ENCODE results near the gene SERPINA4.
"Not testable (repeated sequence)": the region's sequence is repeated elsewhere in the genome, so short reads cannot be mapped to it uniquely, and the experiment has no call there.

SERPINA4 gene

GRCh38 chr14:94592457-94592856, 31.2 kb downstream of the SERPINA4 start:
- DNase-seq (ENCODE audit: low read depth in 3 of 3) = no peak

DNA sequence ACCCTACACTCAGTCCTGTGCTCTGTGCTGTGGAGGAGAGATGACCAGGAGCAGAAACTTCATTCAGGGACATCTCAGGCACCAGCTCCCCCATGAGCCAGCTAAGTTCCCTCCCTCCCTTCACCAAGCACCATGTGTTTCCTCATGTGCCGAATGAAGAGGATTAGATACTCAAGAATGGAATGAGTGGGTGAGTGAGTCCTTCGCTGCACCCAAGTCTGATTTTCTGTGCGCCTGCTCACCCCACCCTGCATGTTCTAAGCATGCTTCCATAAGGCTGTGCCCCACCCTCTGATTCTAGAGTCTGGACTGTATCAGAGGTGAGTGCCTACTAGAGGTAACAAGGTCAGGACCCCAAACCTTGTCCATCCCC, 32.1 kb downstream of the SERPINA4 start:
- DNase-seq (ENCODE audit: low read depth in 3 of 3) = no peak

DNA sequence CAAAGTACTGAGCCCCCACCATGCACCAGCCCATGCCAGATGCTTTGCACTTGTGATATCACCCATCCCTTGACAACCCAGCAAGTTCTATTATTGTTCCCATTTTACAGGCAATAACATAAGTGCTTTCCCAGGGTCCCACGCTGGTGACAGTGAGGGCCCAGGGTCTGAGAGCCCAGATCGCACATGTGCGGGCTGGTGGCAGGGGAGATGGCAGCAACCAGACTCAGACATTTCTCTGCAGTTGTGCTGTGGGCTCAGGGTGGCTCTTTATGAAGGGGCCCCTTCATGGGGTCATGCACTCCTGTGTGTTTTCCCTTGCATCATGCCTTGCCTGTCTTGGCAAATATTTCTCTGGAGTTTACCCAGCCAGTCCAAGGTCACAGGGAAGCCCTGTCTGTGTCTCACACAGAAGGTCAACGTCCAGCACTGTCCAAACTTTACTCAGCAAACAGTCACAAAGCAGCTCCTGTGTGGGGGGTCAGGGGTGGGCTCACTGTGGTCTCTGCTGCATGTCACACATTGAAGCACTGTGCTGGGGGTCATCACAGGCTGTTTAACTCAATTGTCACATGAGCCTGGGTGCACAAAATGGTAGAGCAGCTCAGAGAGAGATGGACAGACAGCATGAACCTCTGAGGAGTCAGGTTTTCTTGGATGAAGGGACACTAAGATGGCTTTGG, 32.6 kb downstream of the SERPINA4 start:
- no peak for DNase-seq (ENCODE audit: low read depth in 3 of 3)

DNA sequence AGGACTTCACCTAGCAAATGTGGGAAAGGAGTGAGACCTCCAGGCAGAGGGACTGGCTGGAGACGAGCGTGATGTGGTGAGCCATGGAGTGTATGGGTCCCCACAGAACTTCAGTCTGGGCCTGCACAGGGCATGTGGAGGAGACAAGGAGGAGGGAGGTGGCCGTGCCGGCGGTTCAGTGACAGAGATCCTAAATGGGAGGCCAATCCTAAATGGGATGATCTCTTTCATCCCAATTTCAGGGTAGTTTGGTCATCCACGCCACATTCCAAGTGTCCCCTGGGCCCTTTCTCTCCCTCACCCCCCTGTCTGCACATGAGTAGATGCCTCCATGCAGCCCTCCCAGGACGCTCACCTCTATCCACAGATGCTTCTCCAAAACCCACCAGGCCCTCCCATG, 33.2 kb downstream of the SERPINA4 start:
- no peak for DNase-seq (ENCODE audit: low read depth in 3 of 3)

- no peak for DNase-seq (ENCODE audit: low read depth in 3 of 3)
Measured at GRCh38 chr14:94595912-94596311, 34.7 kb downstream of the SERPINA4 start.

DNA sequence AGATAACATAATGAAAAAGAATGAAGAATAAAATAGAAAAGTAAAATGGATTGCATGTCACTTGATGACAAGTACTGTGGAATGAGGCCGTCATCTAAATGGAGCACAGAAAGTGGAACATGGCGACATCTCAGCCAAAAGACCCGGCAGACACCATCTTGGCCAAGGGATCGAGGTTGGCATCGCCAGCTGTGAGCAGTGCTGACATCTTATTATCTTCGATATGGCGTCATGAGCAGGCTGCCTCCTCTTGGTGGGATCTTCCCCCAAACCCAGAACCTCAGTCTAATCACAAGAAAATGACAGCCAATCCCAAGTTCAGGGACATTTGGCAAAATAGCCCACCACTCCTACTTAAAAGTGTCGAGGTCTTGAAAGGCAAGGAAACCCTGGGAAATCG, 35.1 kb downstream of the SERPINA4 start:
- no peak for DNase-seq (ENCODE audit: low read depth in 3 of 3)

- no peak for DNase-seq (ENCODE audit: low read depth in 3 of 3)
Measured at GRCh38 chr14:94597788-94598187, 36.5 kb downstream of the SERPINA4 start.

- no peak for DNase-seq (ENCODE audit: low read depth in 3 of 3)
Measured at GRCh38 chr14:94598506-94598815, 37.2 kb downstream of the SERPINA4 start.

DNA sequence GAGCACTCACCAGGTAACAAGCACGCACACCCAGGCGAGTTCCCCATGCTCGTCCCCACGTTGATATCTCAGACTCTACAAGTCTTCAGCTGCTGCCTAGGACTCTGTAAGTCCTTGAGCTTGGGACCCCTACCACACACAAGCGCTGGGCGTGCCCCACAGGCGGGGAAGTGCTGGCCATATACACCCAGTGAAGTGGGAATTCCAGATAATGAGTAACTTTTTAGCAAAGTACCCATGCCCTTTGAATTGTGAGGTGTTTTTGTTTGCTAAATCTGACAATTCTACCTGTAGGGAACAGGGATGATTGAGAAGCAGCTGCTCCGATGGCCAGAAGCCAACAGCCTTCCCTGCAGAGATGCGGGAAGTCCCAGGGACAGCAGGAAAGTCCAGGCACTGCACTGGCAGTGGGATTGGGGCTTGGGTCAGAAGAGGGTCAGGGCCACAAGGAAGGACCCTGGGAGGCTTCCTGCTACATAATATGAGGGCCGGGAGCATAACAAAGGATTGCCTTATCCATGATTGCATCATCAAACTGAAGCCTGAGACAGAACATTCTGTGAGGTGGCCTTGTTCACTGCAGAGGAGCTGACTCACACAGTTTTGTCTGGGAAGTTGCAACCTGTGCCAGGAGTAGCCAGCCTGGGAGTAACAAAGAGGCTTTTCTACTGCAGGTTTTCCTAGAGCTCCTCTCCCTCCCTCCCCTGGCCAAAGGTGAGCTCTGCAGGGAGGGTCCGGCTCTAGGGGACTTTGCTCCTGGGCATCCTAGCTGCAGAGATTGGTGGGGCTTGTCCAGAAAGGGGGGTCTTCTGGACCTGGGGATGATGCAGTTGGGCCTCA, 37.8 kb downstream of the SERPINA4 start:
- DNase-seq (ENCODE audit: low read depth in 3 of 3) = no peak

DNA sequence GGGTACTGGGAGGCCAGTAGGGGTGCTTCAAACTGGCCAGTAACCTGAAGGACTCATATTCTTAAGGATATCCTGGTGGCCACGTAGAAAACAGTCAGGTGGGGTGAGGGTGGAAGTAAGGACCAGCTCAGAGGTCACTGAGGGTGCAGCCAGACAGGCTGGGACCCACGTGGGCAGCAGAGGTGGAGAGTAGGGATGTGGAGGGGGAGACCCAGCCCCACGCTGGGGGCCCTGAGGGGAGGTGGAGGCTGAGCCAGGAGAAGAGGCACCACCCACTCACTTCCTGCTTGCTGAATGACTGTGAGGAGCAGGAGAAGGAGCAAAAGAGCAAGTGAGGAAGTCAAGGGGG, 38.4 kb downstream of the SERPINA4 start:
- DNase-seq (ENCODE audit: low read depth in 3 of 3) = no peak

DNA sequence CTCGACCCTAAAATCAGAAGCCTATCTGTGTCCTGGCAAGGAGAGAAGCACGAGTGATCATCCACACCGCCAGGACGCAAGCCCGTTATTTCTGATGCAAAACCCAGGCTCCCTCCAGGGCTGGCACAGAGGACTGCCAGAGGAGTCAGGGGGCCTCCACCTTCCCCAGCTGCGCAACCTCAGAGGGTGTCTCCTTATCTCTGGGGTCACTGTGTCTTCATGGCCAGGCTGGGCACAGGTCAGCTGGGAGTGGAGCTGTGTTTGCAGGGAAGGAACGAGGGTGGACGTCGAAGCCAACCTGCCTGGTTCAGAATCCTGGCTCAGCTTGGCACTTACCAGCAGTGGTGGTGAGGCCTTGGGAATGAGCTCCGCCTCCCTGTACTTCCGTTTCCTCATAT, 38.9 kb downstream of the SERPINA4 start:
- no peak for DNase-seq (ENCODE audit: low read depth in 3 of 3)

DNA sequence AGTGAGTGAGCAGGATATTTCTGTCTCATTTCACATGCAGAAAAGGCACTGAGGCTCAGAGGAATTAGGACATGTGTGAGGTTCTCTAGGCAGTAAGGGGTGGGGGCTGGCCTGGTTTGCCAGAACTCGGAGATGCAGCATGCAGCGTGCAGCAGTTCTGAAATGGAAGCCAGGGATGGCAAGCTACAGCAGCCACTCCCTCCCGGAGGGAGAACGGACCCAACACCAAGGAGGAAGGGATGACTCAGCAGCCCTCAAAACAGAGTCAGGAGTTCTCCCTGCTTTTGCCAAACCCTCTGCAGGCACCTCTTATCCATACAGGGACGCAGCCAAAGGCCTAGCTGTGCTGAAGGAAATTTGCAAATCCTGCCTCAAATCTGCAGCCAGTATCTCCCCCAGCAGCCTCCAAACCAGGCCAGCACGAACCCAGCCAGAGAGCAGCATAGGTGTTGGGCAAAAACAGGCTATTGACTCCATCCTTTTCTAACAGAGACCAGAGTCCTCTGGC, 40.7 kb downstream of the SERPINA4 start:
- no peak for DNase-seq (ENCODE audit: low read depth in 3 of 3)

DNA sequence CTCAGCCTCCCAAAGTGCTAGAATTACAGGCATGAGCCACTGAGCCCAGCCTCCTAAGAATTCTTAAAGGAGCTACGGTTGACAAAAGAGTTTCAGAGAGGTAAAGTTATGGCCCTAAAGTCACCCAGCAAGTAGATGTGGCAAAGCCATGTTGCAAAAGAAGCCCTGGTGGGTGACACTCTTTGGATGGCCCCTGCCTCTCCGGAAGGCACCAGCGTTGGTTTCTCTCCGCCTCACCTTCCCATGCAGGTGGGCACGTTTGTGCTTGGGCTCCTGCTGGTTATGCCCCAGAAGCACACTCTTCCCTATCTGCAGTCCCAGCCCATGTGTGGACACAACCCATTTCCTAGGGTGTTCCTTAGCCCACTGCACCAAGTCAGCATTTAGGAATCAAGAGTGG, 41.5 kb downstream of the SERPINA4 start:
- no peak for DNase-seq (ENCODE audit: low read depth in 3 of 3)

DNA sequence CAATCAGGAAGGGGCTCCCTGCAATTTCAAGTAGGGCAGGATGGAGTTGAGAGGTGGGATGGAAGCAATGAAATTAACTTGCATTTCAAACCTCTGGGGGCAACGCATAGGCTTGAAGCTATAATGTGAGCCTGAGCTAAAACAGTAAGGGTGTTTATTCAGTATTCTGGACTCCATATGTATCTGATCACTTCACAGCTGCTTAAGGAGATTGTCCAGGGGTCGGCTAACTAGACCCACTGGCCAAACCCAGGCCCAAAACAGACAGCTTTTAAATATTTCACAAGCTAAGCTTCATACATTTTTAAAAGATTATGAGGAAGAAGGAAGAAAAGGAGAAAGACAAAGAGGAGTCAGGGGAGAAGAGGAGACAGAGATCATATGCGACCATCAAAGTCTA, 44.1 kb downstream of the SERPINA4 start:
- no peak for DNase-seq (ENCODE audit: low read depth in 3 of 3)

DNA sequence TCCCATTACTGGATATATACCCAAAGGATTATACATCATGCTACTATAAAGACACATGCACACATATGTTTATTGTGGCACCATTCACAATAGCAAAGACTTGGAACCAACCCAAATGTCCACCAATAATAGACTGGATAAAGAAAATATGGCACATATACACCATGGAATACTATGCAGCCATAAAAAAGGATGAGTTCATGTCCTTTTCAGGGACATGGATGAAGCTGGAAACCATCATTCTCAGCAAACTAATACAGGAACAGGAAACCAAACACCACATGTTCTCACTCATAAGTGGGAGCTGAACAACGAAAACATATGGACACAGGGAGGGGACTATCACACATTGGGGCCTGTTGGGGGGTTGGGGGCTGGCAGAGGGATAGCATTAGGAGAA, 47.7 kb downstream of the SERPINA4 start:
- DNase-seq (ENCODE audit: low read depth in 3 of 3) = not testable (repeated sequence)

- DNase-seq (ENCODE audit: low read depth in 3 of 3) = no peak
Measured at GRCh38 chr14:94611179-94611578, 49.9 kb downstream of the SERPINA4 start.

GRCh38 chr14:94612174-94612573, 50.9 kb downstream of the SERPINA4 start, which contains the start of gene SERPINA3:
Gene SERPINA3 (plus strand): TSS chr14:94612391. CDS start chr14:94614442, 2,051 bp downstream.
- DNase-seq (ENCODE audit: low read depth in 3 of 3) = no peak

DNA sequence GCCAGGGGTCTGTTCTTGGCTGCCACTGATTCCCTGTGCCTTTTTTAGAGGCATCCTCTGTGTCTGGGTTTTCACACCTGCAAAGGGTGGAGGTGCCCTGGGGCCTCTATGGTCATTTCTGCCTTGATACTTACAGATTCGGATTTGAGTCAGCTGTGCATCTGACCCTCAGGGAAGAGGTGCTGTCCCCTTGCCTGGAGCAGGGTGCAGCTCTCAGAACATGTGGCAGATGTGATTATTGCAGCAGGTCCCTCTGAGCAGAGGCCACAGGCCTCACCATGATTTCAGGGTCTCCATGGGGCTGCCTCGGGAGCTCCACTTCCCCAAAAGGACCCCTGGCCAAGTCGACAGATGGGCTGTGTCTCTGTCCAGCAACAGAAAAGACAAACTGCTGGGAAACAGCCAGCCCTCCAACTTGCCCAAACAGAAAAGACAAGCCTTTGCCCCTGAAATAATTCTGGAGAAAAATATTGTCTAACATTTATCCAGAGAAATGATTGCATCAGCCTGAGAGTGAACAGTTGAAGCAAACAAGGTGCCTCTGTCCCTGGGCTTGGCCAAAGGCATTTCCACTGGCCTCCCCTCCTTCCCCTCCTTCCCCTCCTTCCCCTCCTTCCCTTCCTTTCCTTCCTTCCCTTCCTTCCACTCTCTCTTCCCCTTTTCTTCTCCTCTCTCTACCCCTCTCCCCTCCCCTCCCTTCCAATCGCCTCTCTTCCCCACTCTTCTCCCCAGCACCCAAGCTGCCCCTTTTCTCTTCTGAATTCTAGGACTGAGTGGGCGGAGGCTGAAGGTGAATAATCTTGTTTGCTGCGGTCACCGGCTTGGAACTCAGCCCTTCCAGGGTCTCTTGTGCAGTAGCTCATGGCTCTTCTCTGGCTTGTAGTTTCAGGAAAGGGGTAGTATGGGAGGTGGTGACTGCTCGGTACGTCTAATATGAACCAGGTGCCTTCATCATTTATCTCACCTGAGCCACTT, 51.6 kb downstream of the SERPINA4 start:
- no peak for DNase-seq (ENCODE audit: low read depth in 3 of 3)

DNA sequence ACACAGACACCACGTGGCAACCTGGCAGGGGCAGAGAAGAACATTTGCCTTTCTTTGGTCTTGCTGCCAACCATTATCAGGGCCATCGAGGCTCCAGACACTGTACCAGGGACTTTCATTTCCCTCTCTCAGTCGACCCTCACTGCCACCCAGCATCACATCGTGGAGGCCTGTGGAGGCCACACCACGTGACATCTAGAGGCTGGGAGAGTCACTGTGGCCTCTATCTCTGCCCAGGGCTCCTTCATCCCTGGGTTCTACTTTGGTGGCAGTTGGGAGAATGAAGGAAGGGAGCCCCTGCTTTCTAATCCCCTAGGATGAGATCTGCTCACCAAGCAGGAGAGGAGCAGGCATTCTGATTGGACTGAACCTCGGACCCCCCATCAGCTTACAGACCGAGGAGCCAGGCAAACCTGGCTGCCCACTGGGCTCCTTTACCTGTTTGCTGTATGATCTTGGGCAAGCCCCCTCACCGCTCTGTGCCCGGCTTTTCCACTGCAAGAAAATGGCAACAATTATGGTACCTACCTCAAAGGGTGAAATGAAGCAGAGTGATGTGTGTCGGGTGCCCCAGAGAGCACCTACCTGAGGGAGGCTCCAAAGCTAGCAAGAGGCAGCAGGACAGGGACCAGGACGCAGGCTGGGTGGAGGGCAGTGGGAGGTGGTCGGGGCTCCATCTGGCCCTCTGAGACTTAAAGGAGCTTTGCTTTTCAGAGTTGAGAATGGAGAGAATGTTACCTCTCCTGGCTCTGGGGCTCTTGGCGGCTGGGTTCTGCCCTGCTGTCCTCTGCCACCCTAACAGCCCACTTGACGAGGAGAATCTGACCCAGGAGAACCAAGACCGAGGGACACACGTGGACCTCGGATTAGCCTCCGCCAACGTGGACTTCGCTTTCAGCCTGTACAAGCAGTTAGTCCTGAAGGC, 52.7 kb downstream of the SERPINA4 start:
- DNase-seq (ENCODE audit: low read depth in 3 of 3) = no peak

DNA sequence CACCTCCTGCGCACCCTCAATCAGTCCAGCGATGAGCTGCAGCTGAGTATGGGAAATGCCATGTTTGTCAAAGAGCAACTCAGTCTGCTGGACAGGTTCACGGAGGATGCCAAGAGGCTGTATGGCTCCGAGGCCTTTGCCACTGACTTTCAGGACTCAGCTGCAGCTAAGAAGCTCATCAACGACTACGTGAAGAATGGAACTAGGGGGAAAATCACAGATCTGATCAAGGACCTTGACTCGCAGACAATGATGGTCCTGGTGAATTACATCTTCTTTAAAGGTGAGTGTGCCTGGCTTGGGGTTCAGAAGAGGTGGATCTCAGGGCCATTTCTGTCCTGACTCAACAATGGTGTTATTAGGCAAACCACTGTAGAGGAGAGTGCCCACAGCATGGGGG, 53.6 kb downstream of the SERPINA4 start:
- DNase-seq (ENCODE audit: low read depth in 3 of 3) = no peak

DNA sequence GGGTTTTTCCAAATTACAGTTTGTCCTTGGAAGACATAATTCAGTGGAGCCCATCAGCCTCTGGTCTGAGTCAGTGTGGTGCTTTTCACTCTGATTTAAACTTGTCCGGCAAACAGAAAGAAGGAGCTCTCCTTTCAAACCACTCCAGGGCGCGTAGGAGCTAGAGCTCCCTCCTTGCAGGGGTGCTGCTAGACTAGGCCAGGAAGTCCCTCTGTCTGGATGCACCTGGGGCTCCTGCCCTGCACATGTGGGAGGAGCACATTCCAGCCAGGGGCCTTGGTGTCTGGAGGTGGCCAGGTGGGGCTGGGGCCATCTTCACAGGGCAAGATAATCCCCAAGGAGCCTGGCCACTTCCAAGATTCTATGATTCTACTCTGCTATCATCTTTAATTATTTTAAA, 54.0 kb downstream of the SERPINA4 start:
- DNase-seq (ENCODE audit: low read depth in 3 of 3) = no peak
